ENCODE results near the gene PPP3CB.

The PPP3CB gene

GRCh38 chr10:73388228-73388627 is 107.6 kb downstream of the PPP3CB start:
- peaks cover 88% of the 10 kb centered on the region for H3K36me3 ChIP-seq (ENCODE audit: low read depth)
- ATAC-seq (ENCODE audit: low read depth) = no peak

GRCh38 chr10:73386583-73386982 is 109.2 kb downstream of the PPP3CB start:
- Histone ChIP-seq H3K4me3 (ENCODE audit: severe bottlenecking) (no peak overlapping the region), H3K36me3 (ENCODE audit: low read depth) (peaks cover 91% of the 10 kb centered on the region), H3K27ac (ENCODE audit: poor library complexity, severe bottlenecking) (no peak overlapping the region), H3K27me3 (ENCODE audit: insufficient read depth, poor library complexity, severe bottlenecking) (no peaks in the 10 kb centered on the region), H3K9me3 (ENCODE audit: severe bottlenecking) (peaks cover 2% of the 10 kb centered on the region), H3K4me1 (ENCODE audit: insufficient read depth, poor library complexity, severe bottlenecking) (no peaks in the 10 kb centered on the region)
- no peak for DNase-seq (ENCODE audit: low spot score)
- ATAC-seq (ENCODE audit: low read depth) = no peak
- no peak for TF ChIP-seq CTCF (IDR thresholded peaks at IDR 0.05; ENCODE audit: poor library complexity, severe bottlenecking)

More at GRCh38 chr10:73388228-73388627, 107.6 kb downstream of the PPP3CB start:
- TF ChIP-seq CTCF (IDR thresholded peaks at IDR 0.05; ENCODE audit: poor library complexity, severe bottlenecking) = no peak
- Histone ChIP-seq H3K4me3 (ENCODE audit: severe bottlenecking) (no peak overlapping the region), H3K4me1 (ENCODE audit: insufficient read depth, poor library complexity, severe bottlenecking) (no peaks in the 10 kb centered on the region), H3K27me3 (ENCODE audit: insufficient read depth, poor library complexity, severe bottlenecking) (no peaks in the 10 kb centered on the region), H3K27ac (ENCODE audit: poor library complexity, severe bottlenecking) (no peak overlapping the region), H3K9me3 (ENCODE audit: severe bottlenecking) (peaks cover 2% of the 10 kb centered on the region)
- no peak for DNase-seq (ENCODE audit: low spot score)

Measured in RWPE2 (cell line).